GM12875 (cell line): ENCODE data around the gene ZNF318.

Experiments
- H3K4me3 ChIP-seq: one replicate; pipeline ENCODE4 v1.5.1; 2011; ENCODE audit warnings: low read depth, low read length, control low read depth
- TF ChIP-seq, protein P1 (sequence below): IDR thresholded peaks from 2 replicates; pipeline ENCODE4 v1.5.1; 2011; ENCODE audit warnings: low read depth, mild to moderate bottlenecking, control low read depth, inconsistent platforms, low read length, moderate library complexity, borderline replicate concordance; ENCODE audit not compliant: insufficient read depth

The ZNF318 gene

DNA sequence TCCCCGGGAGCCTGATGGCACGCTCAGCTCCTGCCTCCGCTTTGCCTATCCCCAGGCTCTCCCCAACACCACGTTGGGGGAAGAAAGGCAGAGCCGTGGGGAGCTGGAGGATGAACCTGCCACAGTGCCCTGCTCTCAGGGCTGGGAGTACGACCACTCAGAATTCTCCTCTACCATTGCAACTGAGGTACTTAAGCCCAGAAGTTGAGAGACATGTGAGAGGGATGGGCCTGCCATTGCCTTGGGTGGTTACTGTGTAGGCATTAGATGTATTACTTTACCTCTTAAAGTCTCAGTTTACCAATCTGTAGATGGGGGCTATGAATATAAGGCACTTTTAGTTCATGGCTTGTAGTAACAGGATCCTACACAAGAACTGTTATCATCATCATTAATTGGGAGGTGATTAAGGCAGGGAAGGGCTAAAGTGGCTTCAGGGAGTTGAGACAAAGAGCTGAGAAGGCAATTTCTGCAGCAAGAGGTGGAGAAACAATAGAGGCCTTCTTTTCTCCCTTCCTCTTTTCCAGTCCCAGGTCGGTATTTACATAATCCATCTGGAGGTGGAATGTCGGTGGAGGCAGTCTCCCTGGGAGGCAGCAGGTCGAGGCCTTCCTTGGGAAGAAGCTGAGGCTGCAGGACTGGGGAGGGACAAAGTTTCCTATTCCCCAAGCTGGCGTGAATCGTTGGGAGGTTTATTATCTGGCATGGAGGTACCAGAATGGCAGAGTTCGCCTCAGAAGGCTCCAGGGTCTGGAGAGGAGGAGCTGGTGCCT is 70.7 kb downstream of the ZNF318 start:
- no peak overlapping the region for H3K4me3 ChIP-seq
- TF ChIP-seq, protein P1, sequence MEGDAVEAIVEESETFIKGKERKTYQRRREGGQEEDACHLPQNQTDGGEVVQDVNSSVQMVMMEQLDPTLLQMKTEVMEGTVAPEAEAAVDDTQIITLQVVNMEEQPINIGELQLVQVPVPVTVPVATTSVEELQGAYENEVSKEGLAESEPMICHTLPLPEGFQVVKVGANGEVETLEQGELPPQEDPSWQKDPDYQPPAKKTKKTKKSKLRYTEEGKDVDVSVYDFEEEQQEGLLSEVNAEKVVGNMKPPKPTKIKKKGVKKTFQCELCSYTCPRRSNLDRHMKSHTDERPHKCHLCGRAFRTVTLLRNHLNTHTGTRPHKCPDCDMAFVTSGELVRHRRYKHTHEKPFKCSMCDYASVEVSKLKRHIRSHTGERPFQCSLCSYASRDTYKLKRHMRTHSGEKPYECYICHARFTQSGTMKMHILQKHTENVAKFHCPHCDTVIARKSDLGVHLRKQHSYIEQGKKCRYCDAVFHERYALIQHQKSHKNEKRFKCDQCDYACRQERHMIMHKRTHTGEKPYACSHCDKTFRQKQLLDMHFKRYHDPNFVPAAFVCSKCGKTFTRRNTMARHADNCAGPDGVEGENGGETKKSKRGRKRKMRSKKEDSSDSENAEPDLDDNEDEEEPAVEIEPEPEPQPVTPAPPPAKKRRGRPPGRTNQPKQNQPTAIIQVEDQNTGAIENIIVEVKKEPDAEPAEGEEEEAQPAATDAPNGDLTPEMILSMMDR, result no peak

DNA sequence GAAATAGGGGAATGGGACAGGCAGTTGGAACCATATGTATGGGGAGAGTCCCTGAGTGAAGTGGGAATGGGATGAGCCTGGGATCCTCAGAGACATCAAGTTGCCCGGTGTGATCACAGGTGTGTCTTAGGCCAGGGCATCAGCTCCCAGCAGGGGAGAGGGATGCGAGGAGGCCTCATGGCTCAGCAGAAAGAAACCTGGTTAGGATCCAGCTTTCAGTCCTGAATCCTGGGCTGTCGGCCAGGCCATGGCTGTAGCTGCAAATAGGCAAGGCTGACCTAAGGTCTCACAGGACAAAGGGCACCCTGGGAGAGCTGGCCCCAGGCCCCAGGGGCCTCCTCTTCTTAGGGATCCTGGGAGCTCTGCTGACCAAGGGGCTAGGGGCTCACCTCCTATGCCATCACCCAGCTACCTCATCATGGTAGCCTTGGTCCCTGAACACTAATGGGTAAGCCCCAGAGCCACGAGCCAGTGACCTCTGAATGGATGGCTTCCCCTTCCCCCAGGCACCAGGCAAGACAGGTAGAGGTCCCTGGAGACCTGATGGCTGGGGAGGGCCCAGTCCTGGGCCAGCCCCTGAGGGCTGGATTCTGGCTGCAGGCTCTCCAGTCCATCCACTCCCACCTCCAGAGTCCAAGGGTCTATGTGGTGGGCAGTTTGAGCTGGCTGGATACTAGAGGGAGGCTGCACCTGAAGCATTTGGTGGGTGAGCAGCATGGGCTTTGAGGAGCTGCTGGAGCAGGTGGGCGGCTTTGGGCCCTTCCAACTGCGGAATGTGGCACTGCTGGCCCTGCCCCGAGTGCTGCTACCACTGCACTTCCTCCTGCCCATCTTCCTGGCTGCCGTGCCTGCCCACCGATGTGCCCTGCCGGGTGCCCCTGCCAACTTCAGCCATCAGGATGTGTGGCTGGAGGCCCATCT is 71.5 kb downstream of the ZNF318 start, which contains the start of gene SLC22A7:
Gene SLC22A7, plus strand, starts transcription at position 617 of the 921 bp plus-strand sequence. Its CDS starts 99 bp downstream, at position 716.
- TF ChIP-seq, protein P1, result no peak
- H3K4me3 ChIP-seq, result no peak within 1 kb of the TSS

DNA sequence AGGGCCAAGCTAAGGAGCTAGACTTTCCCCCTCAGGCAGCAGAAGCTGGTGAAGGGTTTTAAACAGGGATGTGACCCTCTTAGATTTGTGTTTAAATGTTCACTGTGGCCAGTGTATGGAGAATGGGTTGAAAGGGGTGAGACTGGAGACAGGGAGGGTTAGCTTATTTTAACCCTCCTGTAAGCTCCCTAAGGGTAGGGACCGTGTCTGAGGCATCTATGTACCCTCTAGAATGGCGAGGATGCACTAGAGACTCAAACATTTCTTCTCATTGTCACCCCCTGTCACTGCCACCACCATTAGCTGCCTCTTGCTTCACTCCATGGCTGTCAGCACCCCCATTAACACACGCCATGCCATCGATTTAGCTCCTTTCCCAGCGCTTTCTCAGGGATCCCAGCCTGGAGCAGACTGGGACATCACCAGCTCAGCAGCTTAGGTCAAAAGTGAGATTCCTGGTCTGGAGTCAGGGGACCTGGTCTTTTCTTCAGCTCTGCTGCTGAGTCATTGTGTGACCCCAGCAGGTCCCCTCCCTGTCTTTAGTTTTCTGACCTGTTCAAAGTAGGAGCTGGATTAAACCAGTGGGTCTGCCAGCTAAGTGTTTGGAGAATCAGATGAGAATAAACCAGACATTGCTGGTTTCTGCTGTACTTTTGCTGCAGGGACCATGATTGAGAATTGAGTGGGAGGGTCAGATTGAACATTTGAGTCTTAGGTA is 72.5 kb downstream of the ZNF318 start:
- no peak overlapping the region for H3K4me3 ChIP-seq
- TF ChIP-seq, protein P1, result no peak

DNA sequence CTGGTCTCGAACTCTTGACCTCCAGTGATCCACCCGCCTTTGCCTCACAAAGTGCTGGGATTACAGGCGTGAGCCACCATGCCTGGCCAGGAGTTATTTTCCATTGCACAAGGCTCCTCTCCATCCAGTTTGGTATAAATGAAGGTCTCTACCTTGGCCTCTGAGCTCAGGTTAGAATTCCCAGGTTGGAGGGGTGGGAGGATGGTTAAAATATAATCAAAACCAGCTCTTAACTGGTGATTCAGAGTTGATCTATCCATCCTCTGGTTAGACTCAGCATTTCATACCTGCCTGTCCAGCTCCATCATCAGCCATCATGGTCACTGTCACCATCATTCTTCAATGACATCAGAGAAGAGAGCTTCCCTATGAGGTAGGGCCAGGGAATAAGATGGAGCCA is 74.0 kb downstream of the ZNF318 start:
- TF ChIP-seq, protein P1, result no peak
- H3K4me3 ChIP-seq, result no peak overlapping the region

DNA sequence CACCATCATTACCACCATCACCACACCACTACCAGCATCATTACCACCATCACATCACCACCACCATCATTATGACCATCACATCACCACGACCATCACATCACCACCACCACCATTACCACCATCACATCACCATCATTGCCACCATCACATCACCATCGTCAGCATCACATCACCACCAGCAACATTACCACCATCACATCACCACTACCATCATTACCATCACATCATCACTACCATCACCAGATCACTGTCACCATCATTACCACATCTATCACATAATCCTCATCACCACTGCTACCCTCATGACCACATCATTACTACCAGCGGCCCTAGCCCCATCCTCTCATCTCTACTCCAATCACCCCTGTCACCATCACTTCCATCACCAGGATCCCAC is 74.9 kb downstream of the ZNF318 start:
- TF ChIP-seq, protein P1, result no peak
- H3K4me3 ChIP-seq, result no peak overlapping the region

DNA sequence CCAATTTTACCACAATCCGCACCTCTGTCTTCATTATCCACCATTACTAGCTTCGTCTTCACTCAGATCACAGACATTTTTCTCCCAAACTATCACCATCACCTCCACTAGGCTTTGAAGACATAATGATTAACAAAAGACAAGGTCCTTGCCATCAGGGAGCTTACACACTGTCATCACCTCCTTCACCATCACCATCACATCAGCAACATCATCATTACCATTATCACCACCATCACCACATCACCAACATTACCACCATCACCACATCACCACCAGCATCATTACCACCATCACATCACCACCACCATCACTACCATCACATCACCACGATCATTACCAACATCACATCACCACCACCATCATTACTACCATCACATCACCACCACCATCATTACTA is 75.7 kb downstream of the ZNF318 start:
- TF ChIP-seq, protein P1, result no peak

More for the DNA sequence above, 75.7 kb downstream of the ZNF318 start:
- H3K4me3 ChIP-seq, result no peak overlapping the region
